ENCODE data around the gene PARVB.

GRCh38 chr22:44133901-44134571, 109.9 kb downstream of the PARVB start:
- TF ChIP-seq CTCF (IDR thresholded peaks at IDR 0.05), result no peak
- no peak for TF ChIP-seq POLR2A (IDR thresholded peaks at IDR 0.05)

Data from body of pancreas (tissue), 4 donors.